K562 (cell line): ENCODE measurements around the gene BDKRB2. TPM values are rescaled to one million over a fixed set of nuclear protein-coding genes. Genes with fewer than 3 reads are reported as not detected.
A peak's percentile ranks its signal among the peaks of the same experiment; 100 is the strongest.

ENCODE experiments used
- ATAC-seq: fragments of 200-7000 bp; cut with Tn5 transposase; 3 replicates; pipeline ENCODE4 v1.9.1; 2020; ENCODE audit warnings: moderate library complexity
- BruUV-seq: library from RNA; stranded (reverse); fragments of 400-500 nt; replicated peaks from 2 replicates; lab custom pipeline; 2021; lab: Mats Ljungman, UMichigan
- CTCF ChIA-PET: fragments of 300-600 bp; formaldehyde crosslinking; extraction: SDS; loops from one replicate; lab custom pipeline; 2021; ENCODE audit warnings: low intra/inter-chr PET ratio; lab: Yijun Ruan, JAX
- POLR2A ChIA-PET: fragments of 300-600, 350-650 bp; sonication (Branson Sonifier 250); formaldehyde crosslinking; extraction: SDS; loops from one replicate; lab custom pipeline; 2021; ENCODE audit warnings: antibody characterized with exemption, inconsistent platforms; lab: Yijun Ruan, JAX
- DNase-seq, 4 experiments: peaks; one replicate each; pipeline versions ENCODE4 v3.0.0 to v3.0.0-alpha.2; 2011 to 2018; ENCODE audit warnings: low spot score in 3 of 4, mixed read lengths in 3 of 4; ENCODE audit errors: extremely low read depth in 1 of 4
- FAIRE-seq: peaks from 2 replicates; lab custom pipeline; 2011; peaks lifted over from hg19 to GRCh38; lab: Jason Lieb, UNC
- H2AFZ ChIP-seq: 2 replicates; pipeline ENCODE4 v1.6.0; 2011; ENCODE audit warnings: low read depth, low read length, control low read depth, inconsistent platforms
- H3K27ac ChIP-seq: fragments of 200-600 bp; 3 replicates; pipeline ENCODE4 v1.8.0; 2011; ENCODE audit warnings: low read depth, mild to moderate bottlenecking, control low read depth, inconsistent platforms, low read length, moderate library complexity, mixed read lengths; ENCODE audit errors: extremely low read depth
- H3K27me3 ChIP-seq, 2 experiments: fragments of 300-600 bp in 1 of 2; 2 replicates in 1 of 2; 3 replicates in 1 of 2; pipeline versions ENCODE4 v1.6.0 to v1.8.0; 2011; ENCODE audit warnings: inconsistent platforms in 2 of 2, low read length in 2 of 2, mild to moderate bottlenecking in 1 of 2, mixed read lengths in 1 of 2, moderate library complexity in 1 of 2; ENCODE audit not compliant: control insufficient read depth in 2 of 2, insufficient read depth in 2 of 2
- H3K36me3 ChIP-seq: fragments of 300-600 bp; 3 replicates; pipeline ENCODE4 v1.8.0; 2011; ENCODE audit warnings: mild to moderate bottlenecking, low read length, inconsistent platforms; ENCODE audit not compliant: control insufficient read depth, insufficient read depth
- H3K4me1 ChIP-seq, 2 experiments: fragments of 200-600 bp in 1 of 2; replicated peaks in 1 of 2; 2 replicates in 1 of 2; 3 replicates in 1 of 2; pipeline versions ENCODE4 v1.5.1 to v1.8.0; 2011; ENCODE audit warnings: inconsistent platforms in 2 of 2, low read length in 2 of 2, mild to moderate bottlenecking in 1 of 2, mixed read lengths in 1 of 2, moderate library complexity in 1 of 2; ENCODE audit not compliant: control insufficient read depth in 2 of 2, insufficient read depth in 2 of 2
- H3K4me2 ChIP-seq: 2 replicates; pipeline ENCODE4 v1.6.1; 2011; ENCODE audit warnings: low read length, control low read depth, inconsistent platforms, mixed read lengths; ENCODE audit not compliant: insufficient read depth
- H3K4me3 ChIP-seq: fragments of 200-600 bp; sonication (generic), shearing (Covaris generic); 2 replicates; pipeline ENCODE4 v1.5.1; 2016; ENCODE audit warnings: control low read depth, inconsistent platforms
- H3K79me2 ChIP-seq: fragments of 200-600 bp; 3 replicates; pipeline ENCODE4 v1.8.0; 2011; ENCODE audit warnings: low read length, inconsistent platforms; ENCODE audit not compliant: control insufficient read depth, insufficient read depth
- H3K9ac ChIP-seq, 2 experiments: 2 replicates each; pipeline versions ENCODE4 v1.6.0 to v1.6.1; 2011; ENCODE audit warnings: low read depth in 2 of 2, low read length in 2 of 2, control low read depth in 1 of 2, inconsistent platforms in 1 of 2, mild to moderate bottlenecking in 1 of 2, mixed read lengths in 1 of 2; ENCODE audit not compliant: insufficient read depth in 1 of 2
- H3K9me1 ChIP-seq: one replicate; pipeline ENCODE4 v1.6.0; 2011; ENCODE audit warnings: inconsistent platforms, mild to moderate bottlenecking, low read length, moderate library complexity; ENCODE audit not compliant: control insufficient read depth, insufficient read depth
- H3K9me3 ChIP-seq: replicated peaks from 2 replicates; pipeline ENCODE4 v1.5.1; 2011; ENCODE audit warnings: low read depth, low read length, inconsistent platforms; ENCODE audit not compliant: control insufficient read depth, insufficient read depth
- H4K20me1 ChIP-seq: replicated peaks from 2 replicates; pipeline ENCODE4 v1.6.1; 2011; ENCODE audit warnings: low read length, inconsistent platforms, mixed read lengths; ENCODE audit not compliant: control insufficient read depth, insufficient read depth
- ATF7 ChIP-seq: fragments of 450-650 bp; IDR thresholded peaks from 2 replicates; pipeline ENCODE4 v1.7.1; 2014; ENCODE audit warnings: mild to moderate bottlenecking, moderate library complexity
- BHLHE40 ChIP-seq: IDR thresholded peaks from 2 replicates; pipeline ENCODE4 v1.6.1; 2011; ENCODE audit warnings: low read length, improper control_type of control experiment
- MAX ChIP-seq: sonication (generic); formaldehyde crosslinking; IDR thresholded peaks from 2 replicates; pipeline ENCODE4 v1.9.0; 2022; ENCODE audit warnings: mild to moderate bottlenecking, missing genetic modification reagents
- NRF1 ChIP-seq, 2 experiments: fragments of 450-650 bp; IDR thresholded peaks in 1 of 2; conservative IDR thresholded peaks in 1 of 2; 2 replicates each; pipeline ENCODE4 v1.6.1; 2014; ENCODE audit warnings: mild to moderate bottlenecking in 2 of 2
- ZC3H4 ChIP-seq: sonication (generic); formaldehyde crosslinking; IDR thresholded peaks from 2 replicates; pipeline ENCODE4 v1.9.0; 2021; ENCODE audit warnings: missing genetic modification reagents, borderline replicate concordance
- ZNF232 ChIP-seq: sonication (generic); formaldehyde crosslinking; IDR thresholded peaks from 2 replicates; pipeline ENCODE4 v1.8.0; 2022; ENCODE audit warnings: mild to moderate bottlenecking, missing genetic modification reagents
- WGBS: fragments of 100-300 bp; shearing (Covaris generic); methylation state at CpG from one replicate; pipeline ENCODE4 v1.1.6; 2016; ENCODE audit warnings: low coverage, mixed read lengths; ENCODE audit not compliant: insufficient coverage; ENCODE audit errors: missing lambda C conversion rate; 5-methylcytosine and 5-hydroxymethylcytosine counted together
- in situ Hi-C: fragments of 300-500 bp; cut with MboI; formaldehyde crosslinking; loops from 4 replicates; pipeline ENCODE4 v1.15.0; 2018; ENCODE audit warnings: inconsistent platforms, mixed read lengths
- intact Hi-C: fragments of 100-400 bp; cut with micrococcal nuclease; formaldehyde crosslinking; loops from 2 replicates; pipeline ENCODE4 v1.14.2; 2022
- polyA plus RNA-seq, 8 experiments: library from polyadenylated mRNA; depleted of rRNA in 4 of 8; stranded (reverse) in 5 of 8; unstranded in 3 of 8; fragments of >200 nt; fragmentation: Nextera tagmentation in 2 of 8; fragmentation: Illumina TruSeq in 1 of 8; extraction: Ambion mirVana in 2 of 8; extraction: Trizol in 1 of 8; gene quantifications; 2 replicates each; pipeline versions ENCODE4 v1.2.1 to v1.2.3, GENCODE V29; 2011 to 2014; ENCODE audit warnings: inconsistent platforms in 1 of 8, missing spikeins in 1 of 8
- total RNA-seq, 7 experiments: library from RNA; depleted of rRNA in 6 of 7; stranded (reverse); fragments of >200 nt in 6 of 7; fragmentation: Illumina TruSeq in 2 of 7; extraction: Trizol in 2 of 7; gene quantifications; 2 replicates each; pipeline versions ENCODE4 v1.2.1 to v1.2.3, GENCODE V29; 2011 to 2021; ENCODE audit warnings: low replicate concordance in 1 of 7
- TF ChIP-seq, protein P1 (sequence below): sonication (generic); IDR thresholded peaks from 2 replicates; pipeline ENCODE4 v1.6.1; 2016
- TF ChIP-seq, protein P2 (sequence below): fragments of 450-650 bp; formaldehyde crosslinking; IDR thresholded peaks from 2 replicates; pipeline ENCODE4 v1.4.0; 2020; ENCODE audit warnings: mild to moderate bottlenecking, moderate library complexity

BDKRB2 gene
- total and polyA plus RNA-seq, 9 of the 15 experiments (the other 6 are each of a cell fraction or from before 2014, with no cell fraction given), result 0.02 TPM; not detected in 8

GRCh38 chr14:96252323-96252998, 47.8 kb downstream of the BDKRB2 start:
- no peak overlapping the region; the same call in 2 of the 3 replicates for H3K27ac ChIP-seq
- no peaks in the 10 kb centered on the region for H4K20me1 ChIP-seq
- intact Hi-C loops, result no loop called here
- 22% methylated on average over 10 of the region's 19 CpGs for WGBS
- ChIA-PET POLR2A (interaction anchor here (0.6 to 1.7 kb wide), 5 partner anchors 10 to 715 kb away, joined by 3 to 5 read pairs (median 3); no protein-coding TSS in a partner anchor), CTCF (no interaction called here)
- DNase-seq (peak; percentile 54 to 79 (median 68)), ATAC-seq (peak; percentile 88), FAIRE-seq (no peak)
- peaks cover 9 to 13% of the 10 kb centered on the region in 2 experiments; a peak in 3 of 5 replicates for H3K27me3 ChIP-seq
- peaks cover 0 to 7% of the 10 kb centered on the region in 2 experiments; a peak in 2 of 5 replicates for H3K4me1 ChIP-seq
- H3K9me1 ChIP-seq, result no peaks in the 10 kb centered on the region
- no peak overlapping the region for H3K4me3 ChIP-seq
- no peak overlapping the region; a peak in 2 of 4 replicates for H3K9ac ChIP-seq
- no peaks in the 10 kb centered on the region for H3K9me3 ChIP-seq
- in situ Hi-C loops, result loop anchor here (25.0 kb wide), 1 partner anchor 690 kb away; no protein-coding TSS in a partner anchor
- no TSS peak for BruUV-seq
- no peaks in the 10 kb centered on the region for H3K79me2 ChIP-seq
- peak overlapping the region; percentile 68 for H2AFZ ChIP-seq
- no peaks in the 10 kb centered on the region for H3K36me3 ChIP-seq
- peak overlapping the region; percentile 68 for H3K4me2 ChIP-seq
- TF ChIP-seq ATF7 (no peak), NRF1 (conservative IDR thresholded peaks at IDR 0.05 in 1 of 2, IDR thresholded peaks at IDR 0.05 in 1 of 2) (peak; percentile 92 to 93), ZC3H4 (CRISPR knock-in tag) (no peak), MAX (peak; percentile 81), ZNF232 (CRISPR knock-in tag) (0 out of 2 replicates have a peak, but pooled peaks have one; percentile 76), BHLHE40 (0 out of 2 replicates have a peak, but pooled peaks have one; percentile 17)
- TF ChIP-seq, protein P1, sequence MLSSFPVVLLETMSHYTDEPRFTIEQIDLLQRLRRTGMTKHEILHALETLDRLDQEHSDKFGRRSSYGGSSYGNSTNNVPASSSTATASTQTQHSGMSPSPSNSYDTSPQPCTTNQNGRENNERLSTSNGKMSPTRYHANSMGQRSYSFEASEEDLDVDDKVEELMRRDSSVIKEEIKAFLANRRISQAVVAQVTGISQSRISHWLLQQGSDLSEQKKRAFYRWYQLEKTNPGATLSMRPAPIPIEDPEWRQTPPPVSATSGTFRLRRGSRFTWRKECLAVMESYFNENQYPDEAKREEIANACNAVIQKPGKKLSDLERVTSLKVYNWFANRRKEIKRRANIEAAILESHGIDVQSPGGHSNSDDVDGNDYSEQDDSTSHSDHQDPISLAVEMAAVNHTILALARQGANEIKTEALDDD, result no peak
- TF ChIP-seq, protein P2, sequence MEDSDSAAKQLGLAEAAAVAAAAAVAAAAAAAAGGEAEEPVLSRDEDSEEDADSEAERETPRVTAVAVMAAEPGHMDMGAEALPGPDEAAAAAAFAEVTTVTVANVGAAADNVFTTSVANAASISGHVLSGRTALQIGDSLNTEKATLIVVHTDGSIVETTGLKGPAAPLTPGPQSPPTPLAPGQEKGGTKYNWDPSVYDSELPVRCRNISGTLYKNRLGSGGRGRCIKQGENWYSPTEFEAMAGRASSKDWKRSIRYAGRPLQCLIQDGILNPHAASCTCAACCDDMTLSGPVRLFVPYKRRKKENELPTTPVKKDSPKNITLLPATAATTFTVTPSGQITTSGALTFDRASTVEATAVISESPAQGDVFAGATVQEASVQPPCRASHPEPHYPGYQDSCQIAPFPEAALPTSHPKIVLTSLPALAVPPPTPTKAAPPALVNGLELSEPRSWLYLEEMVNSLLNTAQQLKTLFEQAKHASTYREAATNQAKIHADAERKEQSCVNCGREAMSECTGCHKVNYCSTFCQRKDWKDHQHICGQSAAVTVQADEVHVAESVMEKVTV (CRISPR knock-in tag), result no peak
